ENCODE measurements around the gene EME2.

EME2 gene

GRCh38 chr16:1740781-1741490 lies 31.7 kb upstream of the EME2 start:
- Histone ChIP-seq H3K4me1 (ENCODE audit: insufficient read depth, low read length) (no peaks in the 10 kb centered on the region), H3K9ac (ENCODE audit: low read depth, low read length) (no peak overlapping the region), H3K9me3 (ENCODE audit: insufficient read depth, low read length, severe bottlenecking) (peaks cover 38% of the 10 kb centered on the region), H3K27me3 (ENCODE audit: insufficient read depth, low read length, poor library complexity) (no peaks in the 10 kb centered on the region), H3K4me2 (ENCODE audit: insufficient read depth, low read length) (no peak overlapping the region), H3K36me3 (ENCODE audit: insufficient read depth, low read length) (peaks cover 45% of the 10 kb centered on the region), H3K27ac (ENCODE audit: low read length) (no peak overlapping the region), H3K4me3 (ENCODE audit: low read depth in 1 of 2, low read length in 2 of 2) (no peak overlapping the region), H4K20me1 (ENCODE audit: insufficient read depth, low read length) (peaks cover 15% of the 10 kb centered on the region), H3K79me2 (ENCODE audit: insufficient read depth, low read length) (peaks cover 5% of the 10 kb centered on the region; the same call in 1 of the 2 replicates), H2AFZ (ENCODE audit: low read depth, low read length) (no peak overlapping the region)
- DNase-seq (no peak), ATAC-seq (ENCODE audit: insufficient read depth, low read depth) (no peak)
- no peak for TF ChIP-seq EZH2 (IDR thresholded peaks at IDR 0.05; ENCODE audit: borderline replicate concordance, low read depth, low read length, severe bottlenecking)
- TF ChIP-seq, protein P1, sequence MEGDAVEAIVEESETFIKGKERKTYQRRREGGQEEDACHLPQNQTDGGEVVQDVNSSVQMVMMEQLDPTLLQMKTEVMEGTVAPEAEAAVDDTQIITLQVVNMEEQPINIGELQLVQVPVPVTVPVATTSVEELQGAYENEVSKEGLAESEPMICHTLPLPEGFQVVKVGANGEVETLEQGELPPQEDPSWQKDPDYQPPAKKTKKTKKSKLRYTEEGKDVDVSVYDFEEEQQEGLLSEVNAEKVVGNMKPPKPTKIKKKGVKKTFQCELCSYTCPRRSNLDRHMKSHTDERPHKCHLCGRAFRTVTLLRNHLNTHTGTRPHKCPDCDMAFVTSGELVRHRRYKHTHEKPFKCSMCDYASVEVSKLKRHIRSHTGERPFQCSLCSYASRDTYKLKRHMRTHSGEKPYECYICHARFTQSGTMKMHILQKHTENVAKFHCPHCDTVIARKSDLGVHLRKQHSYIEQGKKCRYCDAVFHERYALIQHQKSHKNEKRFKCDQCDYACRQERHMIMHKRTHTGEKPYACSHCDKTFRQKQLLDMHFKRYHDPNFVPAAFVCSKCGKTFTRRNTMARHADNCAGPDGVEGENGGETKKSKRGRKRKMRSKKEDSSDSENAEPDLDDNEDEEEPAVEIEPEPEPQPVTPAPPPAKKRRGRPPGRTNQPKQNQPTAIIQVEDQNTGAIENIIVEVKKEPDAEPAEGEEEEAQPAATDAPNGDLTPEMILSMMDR (IDR thresholded peaks at IDR 0.05; ENCODE audit: borderline replicate concordance, extremely low read depth, low read length, poor library complexity, severe bottlenecking) = no peak

DNA sequence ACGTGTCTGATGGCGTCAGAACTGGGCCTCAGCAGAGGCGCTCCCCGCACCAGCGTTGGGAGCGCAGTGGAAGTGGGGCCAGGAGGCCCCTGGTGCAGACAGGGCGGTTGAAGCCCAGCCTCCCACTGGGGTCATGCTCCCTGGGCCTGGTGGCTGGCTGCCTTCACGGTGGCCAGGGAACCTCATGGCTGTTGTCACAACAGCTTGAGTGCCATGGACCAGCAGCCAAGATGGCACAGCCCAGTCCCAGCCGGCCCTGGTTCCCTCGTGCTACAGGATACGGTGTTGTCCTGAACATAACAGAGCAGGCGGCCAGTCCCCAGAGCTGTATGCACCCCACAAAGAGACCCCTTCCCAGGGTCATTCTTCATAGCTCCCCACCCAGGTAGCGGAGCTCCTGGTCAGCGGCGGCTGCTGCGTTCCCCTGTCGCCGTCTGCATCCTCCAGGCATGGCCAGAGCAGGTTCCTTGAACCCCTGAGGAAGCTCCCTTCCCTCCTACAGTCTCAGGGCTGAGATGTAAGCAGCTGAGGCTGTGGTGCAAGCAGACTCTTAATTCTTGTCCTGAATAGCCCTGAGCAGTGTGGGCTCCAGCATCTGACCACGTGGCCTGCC lies 31.0 kb upstream of the EME2 start:
- H3K36me3 ChIP-seq (ENCODE audit: insufficient read depth, low read length) = peaks cover 52% of the 10 kb centered on the region
- H2AFZ ChIP-seq (ENCODE audit: low read depth, low read length) = no peak overlapping the region
- H3K9ac ChIP-seq (ENCODE audit: low read depth, low read length) = no peak overlapping the region
- peaks cover 31% of the 10 kb centered on the region for H3K9me3 ChIP-seq (ENCODE audit: insufficient read depth, low read length, severe bottlenecking)
- H3K27me3 ChIP-seq (ENCODE audit: insufficient read depth, low read length, poor library complexity) = no peaks in the 10 kb centered on the region
- no peak overlapping the region for H3K27ac ChIP-seq (ENCODE audit: low read length)
- H3K79me2 ChIP-seq (ENCODE audit: insufficient read depth, low read length) = peaks cover 5% of the 10 kb centered on the region; the same call in 1 of the 2 replicates
- no peaks in the 10 kb centered on the region for H3K4me1 ChIP-seq (ENCODE audit: insufficient read depth, low read length)
- ATAC-seq (ENCODE audit: insufficient read depth, low read depth) = no peak
- no peak for DNase-seq
- TF ChIP-seq EZH2 (IDR thresholded peaks at IDR 0.05; ENCODE audit: borderline replicate concordance, low read depth, low read length, severe bottlenecking) = no peak
- TF ChIP-seq, protein P1 (IDR thresholded peaks at IDR 0.05; ENCODE audit: borderline replicate concordance, extremely low read depth, low read length, poor library complexity, severe bottlenecking) = no peak
- no peak overlapping the region for H3K4me3 ChIP-seq (ENCODE audit: low read depth in 1 of 2, low read length in 2 of 2)
- H4K20me1 ChIP-seq (ENCODE audit: insufficient read depth, low read length) = peaks cover 15% of the 10 kb centered on the region
- H3K4me2 ChIP-seq (ENCODE audit: insufficient read depth, low read length) = no peak overlapping the region

DNA sequence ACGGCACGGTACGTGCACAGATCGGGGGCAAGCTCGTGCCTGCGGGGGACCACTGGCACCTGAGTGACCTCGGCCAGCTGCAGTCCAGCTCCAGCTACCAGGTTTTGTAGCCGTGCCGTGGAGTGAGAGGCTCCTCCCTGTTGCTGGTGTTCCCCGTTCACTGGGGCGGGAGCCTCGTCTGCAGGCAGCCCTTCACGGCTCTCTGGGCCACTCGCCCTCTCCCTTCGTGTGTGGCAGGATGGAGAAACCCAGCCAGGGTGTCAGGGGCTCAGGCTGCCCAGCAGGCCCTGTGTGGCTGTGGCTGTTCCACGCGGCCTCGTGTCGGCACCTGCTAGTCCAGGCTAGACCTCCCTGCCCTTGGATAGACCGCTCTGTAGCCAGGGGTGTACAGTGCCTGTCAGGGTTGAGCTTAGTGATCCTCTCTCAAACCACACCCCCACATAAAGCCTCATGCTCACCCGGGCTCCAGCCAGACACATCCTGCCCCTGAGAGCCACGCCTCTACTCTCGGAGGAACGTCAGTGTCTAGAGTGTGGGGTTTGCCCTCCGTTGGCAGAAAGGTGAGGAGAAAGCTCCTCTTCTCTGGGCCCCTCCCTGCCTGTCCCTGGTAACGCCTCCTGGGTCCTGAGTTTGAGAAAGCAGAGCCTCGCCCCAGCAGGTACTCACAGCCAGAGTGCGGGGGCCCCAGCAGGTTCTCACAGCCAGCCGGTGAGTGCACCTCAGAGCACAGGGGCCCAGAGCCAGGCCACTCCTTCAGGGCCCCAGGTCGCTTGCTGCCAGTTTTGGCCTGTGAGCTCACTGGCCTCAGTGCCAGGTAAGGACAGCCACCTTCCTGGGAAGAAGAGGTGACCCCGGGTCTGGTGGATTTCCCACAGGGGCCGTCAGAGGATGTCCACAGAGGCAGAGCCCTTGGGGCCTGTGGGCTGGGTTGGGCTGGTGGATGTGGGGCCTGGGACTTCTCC lies 29.0 kb upstream of the EME2 start:
- H2AFZ ChIP-seq (ENCODE audit: low read depth, low read length) = no peak overlapping the region
- peaks cover 5% of the 10 kb centered on the region; the same call in 1 of the 2 replicates for H3K79me2 ChIP-seq (ENCODE audit: insufficient read depth, low read length)
- H3K4me2 ChIP-seq (ENCODE audit: insufficient read depth, low read length) = no peak overlapping the region
- H3K9ac ChIP-seq (ENCODE audit: low read depth, low read length) = no peak overlapping the region
- peaks cover 15% of the 10 kb centered on the region for H4K20me1 ChIP-seq (ENCODE audit: insufficient read depth, low read length)
- no peaks in the 10 kb centered on the region for H3K4me1 ChIP-seq (ENCODE audit: insufficient read depth, low read length)
- no peak overlapping the region for H3K4me3 ChIP-seq (ENCODE audit: low read depth in 1 of 2, low read length in 2 of 2)
- no peaks in the 10 kb centered on the region for H3K27me3 ChIP-seq (ENCODE audit: insufficient read depth, low read length, poor library complexity)
- H3K27ac ChIP-seq (ENCODE audit: low read length) = no peak overlapping the region
- peaks cover 11% of the 10 kb centered on the region for H3K9me3 ChIP-seq (ENCODE audit: insufficient read depth, low read length, severe bottlenecking)
- TF ChIP-seq EZH2 (IDR thresholded peaks at IDR 0.05; ENCODE audit: borderline replicate concordance, low read depth, low read length, severe bottlenecking) = no peak
- TF ChIP-seq, protein P1 (IDR thresholded peaks at IDR 0.05; ENCODE audit: borderline replicate concordance, extremely low read depth, low read length, poor library complexity, severe bottlenecking) = no peak
- ATAC-seq (ENCODE audit: insufficient read depth, low read depth) (no peak), DNase-seq (no peak)
- peaks cover 72% of the 10 kb centered on the region for H3K36me3 ChIP-seq (ENCODE audit: insufficient read depth, low read length)
